C4-2B (cell line): ENCODE data around the gene CELA3B.
"Not testable (repeated sequence)": the region's sequence is repeated elsewhere in the genome, so short reads cannot be mapped to it uniquely, and the experiment has no call there.

Experiments
- H3K27ac ChIP-seq: fragments of 450-650 bp; 2 replicates; pipeline ENCODE4 v1.5.1; 2017
- ZFX ChIP-seq: fragments of 450-650 bp; IDR thresholded peaks from 2 replicates; pipeline ENCODE4 v1.6.1; 2017
- TF ChIP-seq, protein P1 (sequence below): fragments of 450-650 bp; conservative IDR thresholded peaks from 2 replicates; pipeline ENCODE4 v1.5.1; 2017; ENCODE audit warnings: mild to moderate bottlenecking

The CELA3B gene

DNA sequence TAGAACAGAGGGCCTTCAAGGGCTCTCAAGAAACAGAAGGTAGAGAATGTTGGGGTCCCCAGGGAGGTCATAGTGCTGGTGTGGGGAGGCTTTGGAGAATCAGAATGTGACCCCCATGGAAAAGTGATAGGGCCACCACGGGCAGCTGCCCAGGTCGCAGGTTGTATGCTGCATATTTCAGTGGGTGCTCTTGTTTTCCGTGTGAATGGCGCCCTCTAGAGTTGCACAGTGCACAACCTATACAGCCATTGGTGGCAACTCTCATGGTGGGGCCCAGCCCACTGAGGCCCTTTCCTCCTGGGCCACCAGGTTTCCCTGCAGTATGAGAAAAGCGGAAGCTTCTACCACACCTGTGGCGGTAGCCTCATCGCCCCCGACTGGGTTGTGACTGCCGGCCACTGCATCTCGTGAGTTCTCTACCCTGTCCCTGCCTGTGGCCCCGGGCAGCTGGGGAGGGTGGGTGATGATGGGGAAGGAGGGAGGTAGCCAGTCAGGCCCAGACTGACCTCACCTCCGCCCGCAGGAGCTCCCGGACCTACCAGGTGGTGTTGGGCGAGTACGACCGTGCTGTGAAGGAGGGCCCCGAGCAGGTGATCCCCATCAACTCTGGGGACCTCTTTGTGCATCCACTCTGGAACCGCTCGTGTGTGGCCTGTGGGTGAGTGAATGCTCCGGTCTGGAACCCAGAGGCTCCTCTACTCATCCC lies 3.8 kb downstream of the CELA3B start:
- H3K27ac ChIP-seq = not testable (repeated sequence)

DNA sequence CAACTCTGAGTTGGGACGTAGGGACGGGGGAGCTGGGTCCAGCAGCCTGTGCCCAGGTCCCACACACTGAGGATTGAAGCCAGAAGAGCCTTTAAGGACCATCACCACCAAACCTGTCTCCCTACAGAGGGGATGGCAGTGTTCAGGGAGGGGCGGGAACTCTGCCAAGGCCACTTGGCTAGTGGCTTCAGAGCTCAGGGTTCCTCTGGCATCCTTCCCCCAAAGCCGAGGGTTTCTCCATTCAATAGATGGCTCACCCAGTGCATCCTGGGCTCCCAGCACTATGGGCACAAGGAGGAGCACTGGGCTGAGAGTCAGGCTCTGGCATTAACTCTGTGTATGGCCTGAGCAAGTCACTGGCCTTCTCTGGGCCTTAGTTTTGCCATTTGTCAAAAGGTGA lies 4.4 kb downstream of the CELA3B start:
- not testable (repeated sequence) for H3K27ac ChIP-seq

DNA sequence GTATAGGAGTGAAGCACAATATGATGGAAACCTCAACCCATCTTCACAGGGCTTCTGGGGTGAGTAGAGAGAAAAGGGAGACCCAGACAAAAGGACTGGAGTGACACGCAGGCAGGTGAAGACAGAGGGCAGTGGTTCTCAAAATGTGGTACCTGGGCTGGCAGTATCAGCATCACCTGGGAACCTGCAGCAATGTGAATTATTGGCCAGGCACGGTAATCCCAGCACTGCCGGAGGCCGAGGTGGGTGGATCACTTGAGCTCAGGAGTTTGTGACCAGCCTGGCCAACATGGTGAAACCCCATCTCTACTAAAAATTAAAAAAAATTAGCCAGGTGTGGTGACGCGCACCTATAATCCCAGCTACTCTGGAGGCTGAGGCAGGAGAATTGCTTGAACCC lies 5.3 kb downstream of the CELA3B start:
- not testable (repeated sequence) for H3K27ac ChIP-seq

DNA sequence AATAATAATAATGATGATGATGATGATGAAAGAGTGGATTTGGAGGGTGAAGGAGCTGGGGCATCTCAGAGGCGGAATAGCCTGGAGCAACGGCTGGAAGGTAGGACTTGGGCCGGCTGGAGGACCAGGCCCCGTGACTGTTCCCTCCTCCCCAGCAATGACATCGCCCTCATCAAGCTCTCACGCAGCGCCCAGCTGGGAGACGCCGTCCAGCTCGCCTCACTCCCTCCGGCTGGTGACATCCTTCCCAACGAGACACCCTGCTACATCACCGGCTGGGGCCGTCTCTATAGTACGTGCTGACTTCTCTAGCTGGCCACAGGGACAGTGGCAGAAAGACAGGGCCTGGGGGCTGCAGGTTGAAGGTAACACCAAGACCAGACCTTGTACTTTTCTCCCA lies 6.7 kb downstream of the CELA3B start:
- not testable (repeated sequence) for H3K27ac ChIP-seq

DNA sequence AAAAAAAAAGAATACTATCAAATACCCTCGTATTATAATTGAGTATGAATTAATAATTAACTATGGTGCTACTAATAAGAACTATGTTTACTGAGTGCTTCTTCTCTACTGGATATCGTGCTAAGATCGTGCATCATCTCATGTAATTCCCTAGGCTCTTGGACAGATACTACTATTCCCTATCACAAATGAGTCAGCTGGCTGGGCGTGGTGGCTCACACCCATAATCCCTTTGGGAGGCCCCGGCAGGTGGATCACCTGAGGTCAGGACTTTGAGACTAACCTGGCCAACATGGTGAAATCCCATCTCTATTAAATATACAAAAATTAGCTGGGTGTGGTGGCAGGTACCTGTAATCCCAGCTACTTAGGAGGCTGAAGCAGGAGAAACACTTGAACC lies 9.1 kb downstream of the CELA3B start:
- not testable (repeated sequence) for H3K27ac ChIP-seq

DNA sequence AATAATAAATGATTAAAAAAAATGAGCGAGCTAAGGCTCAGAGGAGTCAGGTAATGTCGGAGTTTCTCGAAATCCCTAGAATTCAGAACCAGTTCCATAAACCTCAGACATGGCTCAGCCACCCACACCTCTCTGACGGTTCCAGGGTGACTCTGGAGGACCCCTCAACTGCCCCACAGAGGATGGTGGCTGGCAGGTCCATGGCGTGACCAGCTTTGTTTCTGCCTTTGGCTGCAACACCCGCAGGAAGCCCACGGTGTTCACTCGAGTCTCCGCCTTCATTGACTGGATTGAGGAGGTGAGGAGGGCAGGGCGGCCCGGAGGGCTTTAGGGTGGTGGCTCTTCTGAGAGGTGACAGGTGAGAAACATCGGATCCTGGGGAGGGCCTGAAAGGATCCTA lies 9.6 kb downstream of the CELA3B start:
- not testable (repeated sequence) for H3K27ac ChIP-seq

DNA sequence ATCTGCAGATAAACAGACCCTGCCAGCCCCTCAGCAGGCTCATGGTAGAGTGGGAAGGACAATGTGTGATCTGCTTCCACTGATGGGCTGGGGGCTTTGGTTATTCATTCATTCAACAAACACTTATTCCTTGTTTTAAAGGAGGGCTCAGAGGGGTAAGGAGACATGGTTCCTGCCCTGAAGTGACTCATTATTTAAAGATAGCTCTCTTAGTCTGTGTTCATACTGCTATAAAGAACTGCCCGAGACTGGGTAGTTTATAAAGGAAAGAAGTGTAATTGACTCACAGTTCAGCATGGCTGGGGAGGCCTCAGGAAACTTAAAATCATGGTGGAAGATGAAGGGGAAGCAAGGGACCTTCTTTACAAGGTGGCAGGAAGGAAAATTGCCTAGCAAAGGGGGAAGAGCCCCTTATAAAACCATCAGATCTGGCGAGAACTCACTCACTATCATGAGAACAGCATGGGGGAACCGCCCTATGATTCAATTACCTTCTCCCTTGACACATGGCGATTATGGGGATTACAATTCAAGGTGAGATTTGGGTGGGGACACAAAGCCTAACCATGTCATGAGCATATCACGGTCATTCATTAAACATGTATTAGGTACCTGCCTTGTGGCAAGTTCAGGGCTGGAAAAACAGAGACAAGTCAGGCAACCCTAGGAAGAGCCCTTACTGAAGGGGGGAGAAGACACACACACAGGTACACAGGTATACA lies 13.0 kb downstream of the CELA3B start:
- not testable (repeated sequence) for H3K27ac ChIP-seq

DNA sequence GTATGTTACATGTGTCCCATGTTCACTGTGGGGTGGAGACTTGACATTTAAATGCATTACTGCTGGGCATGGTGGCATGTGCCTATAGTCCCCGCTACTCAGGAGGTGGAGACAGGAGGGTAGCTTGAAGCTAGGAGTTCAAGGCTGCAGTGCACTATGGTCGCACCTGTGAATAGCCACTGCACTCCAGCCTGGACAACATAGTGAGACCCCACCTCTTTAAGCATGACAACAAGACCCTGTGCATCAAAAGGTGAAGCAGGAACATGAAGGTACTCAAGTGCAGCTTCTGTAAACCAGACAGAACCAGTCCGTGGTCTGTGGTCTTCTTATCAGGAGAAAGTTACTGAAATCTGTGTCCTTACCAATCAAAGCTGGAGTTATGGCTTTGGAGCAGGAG lies 15.4 kb downstream of the CELA3B start:
- H3K27ac ChIP-seq = not testable (repeated sequence)

DNA sequence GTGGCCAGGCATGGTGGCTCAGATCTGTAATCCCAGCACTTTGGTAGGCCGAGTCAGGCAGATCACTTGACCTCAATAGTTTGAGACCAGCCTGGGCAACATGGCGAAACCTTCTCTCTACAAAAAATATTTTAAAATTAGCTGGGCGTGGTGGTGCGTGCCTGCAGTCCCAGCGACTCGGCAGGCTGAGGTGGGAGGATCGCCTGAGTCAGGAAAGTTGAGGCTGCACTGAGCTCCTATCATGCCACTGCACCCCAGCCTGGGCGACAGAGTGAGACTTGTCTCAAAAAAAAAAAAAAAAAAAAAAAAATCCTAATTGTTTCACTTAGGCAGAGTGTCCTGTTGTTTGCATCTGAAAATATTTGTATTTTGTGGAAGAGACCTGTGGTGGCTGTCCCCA lies 17.9 kb downstream of the CELA3B start:
- H3K27ac ChIP-seq = not testable (repeated sequence)

DNA sequence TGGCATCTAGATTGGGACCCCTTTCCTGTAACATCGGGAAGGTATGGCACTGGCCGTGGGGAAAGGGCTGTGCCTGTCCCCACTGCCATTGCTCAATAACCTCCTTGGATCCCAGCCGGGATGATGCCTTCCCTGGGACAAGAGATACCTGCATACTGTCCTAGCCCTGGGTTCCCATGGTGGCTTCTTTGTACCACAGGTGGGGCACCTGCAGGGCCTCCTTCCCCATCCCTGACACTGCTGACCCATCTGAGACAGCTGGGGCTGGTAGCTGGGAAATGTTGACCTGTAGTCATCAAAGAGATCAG lies 19.8 kb downstream of the CELA3B start:
- not testable (repeated sequence) for H3K27ac ChIP-seq

DNA sequence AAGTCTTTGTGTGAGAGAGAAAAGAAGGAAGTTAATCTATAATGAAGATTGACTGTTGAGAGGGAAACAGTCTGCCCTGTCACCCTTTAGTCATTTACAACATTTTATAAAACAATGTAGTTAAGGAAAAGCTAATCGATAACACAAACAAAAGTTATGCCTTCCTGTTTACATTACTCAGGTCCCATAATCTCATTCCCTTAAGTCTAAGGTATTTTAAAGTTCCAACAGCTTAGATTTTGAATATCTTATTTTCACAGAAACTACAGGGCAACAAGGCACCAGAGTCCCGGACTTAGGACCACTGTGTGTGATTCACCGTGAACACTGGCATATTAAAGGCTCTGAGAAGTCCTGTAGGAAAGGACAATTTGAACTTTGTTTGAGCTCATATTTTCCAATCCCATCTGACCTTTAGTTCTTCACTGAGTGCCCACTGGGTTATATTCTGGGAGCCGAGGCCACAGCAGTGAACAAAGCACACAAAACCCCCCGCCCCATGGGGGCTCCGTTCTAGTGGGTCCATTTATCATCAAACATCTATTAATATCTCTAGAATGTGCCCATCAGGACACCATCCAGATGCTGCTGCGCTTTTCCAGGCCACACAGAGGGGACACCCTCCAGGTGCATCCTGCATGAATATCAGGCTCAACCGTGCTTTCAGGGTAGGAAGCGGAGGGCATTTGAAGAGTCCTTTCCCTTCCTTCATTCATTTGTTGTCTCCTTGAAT lies 21.2 kb downstream of the CELA3B start:
- not testable (repeated sequence) for H3K27ac ChIP-seq

DNA sequence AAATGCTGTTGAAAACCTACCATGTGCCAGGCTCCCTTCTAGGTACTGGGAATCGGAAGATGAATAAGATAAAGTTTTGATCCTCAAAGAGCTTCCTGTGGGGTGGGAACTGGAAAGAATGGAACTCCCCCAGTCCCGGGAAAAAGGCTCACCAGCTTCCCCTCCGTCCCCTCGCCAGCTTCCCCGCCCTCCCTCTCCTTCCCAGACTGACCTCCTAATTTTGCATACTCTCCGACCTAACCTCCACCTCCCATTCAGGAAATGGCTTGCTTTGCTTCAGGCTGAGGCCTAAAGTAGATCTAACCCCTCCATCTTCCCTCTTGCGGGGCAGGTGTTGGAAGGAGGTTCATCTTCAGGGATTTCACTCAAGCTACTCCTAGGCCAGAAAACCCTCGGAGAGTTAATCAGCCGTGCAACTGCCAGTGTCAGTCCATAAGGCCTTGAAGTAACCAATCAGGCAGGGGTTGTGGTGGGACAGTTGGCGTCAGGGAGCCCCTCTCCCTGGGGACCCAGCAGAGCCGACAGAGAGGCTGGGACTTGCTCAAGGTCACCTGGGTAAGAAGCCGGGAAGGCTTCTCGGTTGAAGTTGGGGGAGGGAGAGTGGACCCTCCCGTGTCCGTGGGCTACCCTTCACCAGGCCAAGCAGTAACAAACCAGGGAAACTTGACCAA lies 21.9 kb downstream of the CELA3B start:
- H3K27ac ChIP-seq = not testable (repeated sequence)

DNA sequence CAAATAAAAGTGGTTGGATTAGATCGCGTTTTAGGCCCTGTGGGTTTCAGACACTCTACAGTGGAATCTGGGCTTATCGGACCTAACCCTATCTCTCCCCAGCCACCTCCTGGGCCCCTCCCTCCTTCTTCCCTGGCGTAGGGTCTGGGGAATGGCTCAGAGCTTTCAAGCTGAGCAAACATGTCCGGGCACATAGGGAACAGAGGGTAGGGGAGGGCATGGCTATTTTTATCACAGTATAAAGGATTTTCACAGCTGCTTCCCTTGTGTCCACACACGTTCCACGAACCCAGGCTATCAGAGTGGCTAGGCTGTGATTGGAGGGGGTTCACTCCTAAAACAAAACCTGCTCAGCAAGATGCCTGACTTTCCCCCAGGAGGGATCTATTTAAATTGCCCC lies 22.8 kb downstream of the CELA3B start:
- H3K27ac ChIP-seq = not testable (repeated sequence)

DNA sequence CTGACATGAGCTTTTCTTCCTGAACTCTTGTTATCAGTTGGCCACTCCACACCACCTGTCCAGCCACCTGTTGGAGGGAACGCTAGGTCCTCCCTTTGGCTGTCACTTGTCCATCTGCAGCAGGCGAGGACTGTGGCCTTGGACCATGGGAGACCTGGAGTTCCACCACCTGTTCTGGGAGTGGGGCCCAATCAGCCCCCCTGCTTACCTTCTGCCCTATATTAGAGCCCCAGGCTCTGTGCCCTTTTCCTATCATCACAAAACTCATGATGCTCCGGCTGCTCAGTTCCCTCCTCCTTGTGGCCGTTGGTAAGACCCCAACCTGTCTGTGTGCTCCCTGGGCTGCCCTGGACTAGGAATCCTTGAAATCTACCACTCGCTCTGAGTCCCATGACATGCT lies 24.6 kb downstream of the CELA3B start, which contains the start of gene CELA3A:
CELA3A (plus strand) TSS at position 249 of the 400 bp plus-strand sequence; CDS start at position 267, 18 bp downstream.
- TF ChIP-seq, protein P1, sequence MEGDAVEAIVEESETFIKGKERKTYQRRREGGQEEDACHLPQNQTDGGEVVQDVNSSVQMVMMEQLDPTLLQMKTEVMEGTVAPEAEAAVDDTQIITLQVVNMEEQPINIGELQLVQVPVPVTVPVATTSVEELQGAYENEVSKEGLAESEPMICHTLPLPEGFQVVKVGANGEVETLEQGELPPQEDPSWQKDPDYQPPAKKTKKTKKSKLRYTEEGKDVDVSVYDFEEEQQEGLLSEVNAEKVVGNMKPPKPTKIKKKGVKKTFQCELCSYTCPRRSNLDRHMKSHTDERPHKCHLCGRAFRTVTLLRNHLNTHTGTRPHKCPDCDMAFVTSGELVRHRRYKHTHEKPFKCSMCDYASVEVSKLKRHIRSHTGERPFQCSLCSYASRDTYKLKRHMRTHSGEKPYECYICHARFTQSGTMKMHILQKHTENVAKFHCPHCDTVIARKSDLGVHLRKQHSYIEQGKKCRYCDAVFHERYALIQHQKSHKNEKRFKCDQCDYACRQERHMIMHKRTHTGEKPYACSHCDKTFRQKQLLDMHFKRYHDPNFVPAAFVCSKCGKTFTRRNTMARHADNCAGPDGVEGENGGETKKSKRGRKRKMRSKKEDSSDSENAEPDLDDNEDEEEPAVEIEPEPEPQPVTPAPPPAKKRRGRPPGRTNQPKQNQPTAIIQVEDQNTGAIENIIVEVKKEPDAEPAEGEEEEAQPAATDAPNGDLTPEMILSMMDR = no peak
- TF ChIP-seq ZFX = no peak
- H3K27ac ChIP-seq = no peak within 1 kb of the TSS

DNA sequence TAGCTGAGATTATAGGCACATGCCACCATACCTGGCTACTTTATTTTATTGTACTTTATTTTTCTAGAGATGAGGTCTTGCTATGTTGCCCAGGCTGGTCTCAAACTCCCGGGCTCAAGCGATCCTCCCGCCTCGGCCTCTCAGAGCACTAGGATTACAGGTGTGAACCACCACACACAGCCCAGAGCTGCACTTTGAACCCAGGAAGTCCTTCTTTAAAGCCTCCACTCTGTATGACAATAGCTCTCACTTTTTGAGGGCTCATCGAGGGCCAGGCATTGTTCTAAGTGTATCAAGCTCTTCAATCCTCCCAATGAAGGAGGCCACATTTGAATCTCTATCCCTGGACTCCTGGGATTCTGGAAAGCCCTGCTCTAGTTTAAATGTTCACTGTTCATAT lies 25.6 kb downstream of the CELA3B start:
- not testable (repeated sequence) for H3K27ac ChIP-seq

DNA sequence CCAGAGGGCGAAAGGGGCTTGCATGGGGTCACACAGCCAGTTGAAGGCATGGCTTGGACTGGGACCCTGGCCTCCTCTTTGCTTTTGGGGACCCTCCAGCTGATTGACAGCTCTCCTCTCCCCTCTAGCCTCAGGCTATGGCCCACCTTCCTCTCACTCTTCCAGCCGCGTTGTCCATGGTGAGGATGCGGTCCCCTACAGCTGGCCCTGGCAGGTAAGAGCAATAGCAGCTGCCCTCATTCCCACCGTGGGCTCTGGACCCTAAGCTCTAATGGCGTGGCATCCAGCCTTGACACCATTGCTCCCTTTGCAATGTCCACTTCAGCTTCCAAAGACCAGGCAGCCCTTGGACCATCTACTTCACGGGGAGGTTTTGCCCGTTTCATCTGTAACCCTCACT lies 26.1 kb downstream of the CELA3B start:
- H3K27ac ChIP-seq = not testable (repeated sequence)

DNA sequence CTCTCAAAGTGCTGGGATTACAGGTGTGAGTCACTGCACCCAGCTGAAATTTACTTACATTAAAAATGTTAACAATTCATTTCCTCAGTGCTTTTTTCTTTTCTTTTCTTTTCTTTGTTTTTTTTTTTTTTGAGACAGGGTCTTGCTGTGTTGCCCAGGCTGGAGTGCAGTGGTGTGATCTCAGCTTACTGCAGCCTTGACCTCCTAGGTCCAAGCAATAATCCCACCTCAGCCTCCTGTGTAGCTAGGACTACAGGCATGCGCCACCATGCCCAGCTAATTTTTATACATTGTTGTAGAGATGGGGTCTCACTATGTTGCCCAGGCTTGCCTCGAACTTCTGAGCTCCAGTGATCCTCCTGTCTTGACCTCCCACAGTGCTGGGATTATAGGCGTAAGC lies 27.1 kb downstream of the CELA3B start:
- H3K27ac ChIP-seq = not testable (repeated sequence)
